ENCODE measurements around the gene PIP4K2A. TPM values are rescaled to one million over a fixed set of nuclear protein-coding genes. Genes with fewer than 3 reads are reported as not detected.
A peak's percentile ranks its signal among the peaks of the same experiment; 100 is the strongest.

Gene PIP4K2A
- total RNA-seq, 6 experiments from 2014 or later: 8.1 to 27.6 (median 12.0) TPM

DNA sequence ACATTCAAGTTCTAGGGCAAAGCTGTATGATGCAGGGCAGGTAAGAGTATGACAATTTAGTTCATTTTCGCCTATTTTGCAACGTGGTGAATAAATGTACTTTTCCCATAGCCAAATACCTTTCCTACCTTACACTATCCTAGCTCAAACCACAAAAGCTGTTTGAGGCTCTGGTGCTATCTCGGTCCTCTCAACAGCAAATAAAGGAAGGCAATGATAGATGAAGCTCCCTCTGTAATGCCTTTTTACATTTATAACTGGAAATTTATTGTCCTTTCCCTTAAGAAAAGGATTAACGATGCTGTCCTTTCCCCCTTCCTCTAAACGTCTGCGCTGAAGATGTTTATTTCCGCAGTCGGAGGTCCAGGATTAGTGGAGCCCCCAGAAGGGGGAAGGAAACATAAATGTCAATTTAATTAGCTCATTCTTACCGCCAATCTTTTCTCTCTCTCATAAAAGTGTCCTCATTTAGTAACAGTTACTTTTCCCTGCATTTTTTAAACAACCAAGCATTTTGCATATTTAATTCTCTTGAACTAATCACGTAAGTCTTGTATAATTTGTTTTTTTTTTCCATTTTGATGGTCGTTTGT, 114.6 kb downstream of the PIP4K2A start:
- no peak for TF ChIP-seq CTCF (IDR thresholded peaks at IDR 0.05)
- no peak for TF ChIP-seq POLR2A (IDR thresholded peaks at IDR 0.05)
- H3K36me3 ChIP-seq: no peaks in the 10 kb centered on the region
- ATAC-seq (no peak), DNase-seq (no peak)
- intact Hi-C loops (cut with DNase I): no loop called here
- no peak overlapping the region for H3K4me3 ChIP-seq
- no peaks in the 10 kb centered on the region for H3K27me3 ChIP-seq
- WGBS (ENCODE audit: insufficient coverage, low coverage, low lambda C conversion rate, missing lambda C conversion rate): 73% methylated on average over 9 of the region's 11 CpGs
- no peaks in the 10 kb centered on the region for H3K9me3 ChIP-seq
- peaks cover 0 to 3% (median 0%) of the 10 kb centered on the region in 4 donors for H3K4me1 ChIP-seq
- no peak overlapping the region for H3K27ac ChIP-seq

GRCh38 chr10:22599048-22599561, 115.3 kb downstream of the PIP4K2A start:
- H3K27ac ChIP-seq: no peak overlapping the region
- H3K4me1 ChIP-seq: peaks cover 0 to 3% (median 0%) of the 10 kb centered on the region in 4 donors
- intact Hi-C loops (cut with DNase I): no loop called here
- TF ChIP-seq POLR2A (IDR thresholded peaks at IDR 0.05): no peak
- 65% methylated on average over 4 of the region's 4 CpGs for WGBS (ENCODE audit: insufficient coverage, low coverage, low lambda C conversion rate, missing lambda C conversion rate)
- ATAC-seq (no peak), DNase-seq (no peak)
- no peaks in the 10 kb centered on the region for H3K36me3 ChIP-seq
- no peak overlapping the region for H3K4me3 ChIP-seq
- no peaks in the 10 kb centered on the region for H3K27me3 ChIP-seq
- H3K9me3 ChIP-seq: no peaks in the 10 kb centered on the region

DNA sequence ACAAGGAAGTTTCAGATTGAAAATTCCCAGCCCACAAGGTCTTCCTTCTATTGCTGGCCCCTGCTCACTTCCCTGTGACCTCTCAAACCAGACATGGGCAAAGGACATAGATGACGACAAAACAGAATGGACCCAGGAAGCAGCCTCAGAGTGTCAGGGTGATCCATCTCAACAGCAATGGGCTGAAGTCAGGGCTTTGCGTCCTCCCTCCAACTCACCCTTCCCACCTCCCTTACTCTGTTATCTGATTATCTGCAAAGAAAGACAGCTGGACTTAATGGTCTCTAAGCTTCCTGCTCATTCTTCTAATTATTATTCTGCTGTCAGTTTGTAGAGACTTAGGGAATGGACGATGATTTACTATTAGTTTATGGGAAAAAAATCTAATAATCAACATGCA, 115.9 kb downstream of the PIP4K2A start:
- H3K4me1 ChIP-seq: peaks cover 0 to 3% (median 0%) of the 10 kb centered on the region in 4 donors
- ATAC-seq (peak; percentile 24 to 65 (median 48)), DNase-seq (no peak)
- H3K4me3 ChIP-seq: no peak overlapping the region
- H3K9me3 ChIP-seq: no peaks in the 10 kb centered on the region
- TF ChIP-seq POLR2A (IDR thresholded peaks at IDR 0.05) (no peak), CTCF (IDR thresholded peaks at IDR 0.05) (no peak)
- H3K36me3 ChIP-seq: no peaks in the 10 kb centered on the region
- H3K27ac ChIP-seq: no peak overlapping the region
- WGBS (ENCODE audit: insufficient coverage, low coverage, low lambda C conversion rate, missing lambda C conversion rate): 57% methylated on average over 3 of the region's 3 CpGs
- intact Hi-C loops (cut with DNase I): no loop called here
- no peaks in the 10 kb centered on the region for H3K27me3 ChIP-seq

DNA sequence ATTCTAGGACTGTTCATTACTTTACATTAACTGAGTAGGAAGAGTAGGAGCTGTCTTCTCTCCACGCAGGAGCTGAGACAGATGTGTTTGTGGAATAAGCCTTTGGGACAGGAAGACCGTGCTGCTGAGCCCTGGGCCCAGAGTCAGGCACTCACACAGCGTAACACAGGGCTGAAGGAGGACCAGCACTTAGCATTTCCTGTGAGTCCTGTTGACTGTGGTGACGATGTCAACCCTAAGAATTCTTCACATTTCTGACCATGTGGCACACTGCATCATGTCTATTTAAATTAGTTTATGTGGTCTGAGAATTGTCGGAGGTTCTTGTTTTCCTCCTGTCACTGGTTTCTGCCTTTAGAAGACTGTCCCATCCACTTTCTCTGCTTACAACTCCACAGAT, 117.2 kb downstream of the PIP4K2A start:
- TF ChIP-seq CTCF (IDR thresholded peaks at IDR 0.05) (no peak), POLR2A (IDR thresholded peaks at IDR 0.05) (no peak)
- WGBS (ENCODE audit: insufficient coverage, low coverage, low lambda C conversion rate, missing lambda C conversion rate): 75% methylated on average over 5 of the region's 5 CpGs
- H3K9me3 ChIP-seq: no peaks in the 10 kb centered on the region
- peaks cover 0 to 3% (median 0%) of the 10 kb centered on the region in 4 donors for H3K4me1 ChIP-seq
- intact Hi-C loops (cut with DNase I): no loop called here
- no peaks in the 10 kb centered on the region for H3K36me3 ChIP-seq
- no peak overlapping the region for H3K4me3 ChIP-seq
- no peaks in the 10 kb centered on the region for H3K27me3 ChIP-seq
- H3K27ac ChIP-seq: no peak overlapping the region
- DNase-seq (no peak), ATAC-seq (peak; percentile 56 to 79 (median 75))

DNA sequence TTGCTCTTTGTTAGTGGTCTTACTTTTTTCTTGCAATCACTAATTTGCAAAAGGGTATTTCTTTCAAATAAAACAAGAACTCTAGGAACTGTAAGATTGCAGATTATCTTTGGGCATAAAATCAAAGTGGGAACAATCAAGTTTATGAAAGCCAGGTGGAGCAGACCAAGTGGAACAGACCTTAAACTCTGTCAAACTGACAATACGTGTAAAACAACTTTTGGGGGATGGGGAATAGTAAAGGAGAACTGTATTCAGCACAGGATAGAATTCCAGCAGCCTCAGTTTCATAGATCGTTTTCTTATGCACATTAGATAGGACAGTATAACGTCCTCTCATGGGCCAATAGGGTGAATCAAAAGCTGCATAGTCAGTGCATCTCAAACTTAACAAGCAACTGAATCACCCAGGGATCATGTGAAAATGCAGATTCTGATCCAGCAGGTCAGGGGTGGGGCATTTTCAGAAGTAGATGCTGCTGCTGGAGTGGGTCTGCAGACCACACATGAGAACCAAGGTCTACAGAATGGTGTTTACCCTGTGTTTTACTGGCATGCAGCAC, 120.7 kb downstream of the PIP4K2A start:
- Histone ChIP-seq H3K36me3 (peaks cover 0 to 3% (median 0%) of the 10 kb centered on the region in 4 donors), H3K27ac (no peak overlapping the region), H3K27me3 (no peaks in the 10 kb centered on the region), H3K9me3 (no peaks in the 10 kb centered on the region), H3K4me3 (no peak overlapping the region), H3K4me1 (peaks cover 0 to 3% (median 0%) of the 10 kb centered on the region in 4 donors)
- DNase-seq (no peak), ATAC-seq (no peak)
- TF ChIP-seq POLR2A (IDR thresholded peaks at IDR 0.05) (no peak), CTCF (IDR thresholded peaks at IDR 0.05) (no peak)
- intact Hi-C loops (cut with DNase I): no loop called here
- 76% methylated on average over 3 of the region's 3 CpGs for WGBS (ENCODE audit: insufficient coverage, low coverage, low lambda C conversion rate, missing lambda C conversion rate)
